GM12891 (cell line): Measurements from ENCODE around the gene ARRB1.

Source experiments
- POLR2A ChIP-seq: IDR thresholded peaks from 2 replicates; pipeline ENCODE4 v1.6.1; 2011; ENCODE audit warnings: low read depth, low read length, control low read depth
- POLR2AphosphoS5 ChIP-seq: IDR thresholded peaks from 2 replicates; pipeline ENCODE4 v1.6.1; 2011; ENCODE audit warnings: low read depth, low read length, control low read depth
- SPI1 ChIP-seq: IDR thresholded peaks from 2 replicates; pipeline ENCODE4 v1.6.1; 2011; ENCODE audit warnings: low read depth, low read length, control low read depth
- TAF1 ChIP-seq: IDR thresholded peaks from 2 replicates; pipeline ENCODE4 v1.6.1; 2011; ENCODE audit warnings: low read depth, low read length, control low read depth

GRCh38 chr11:75380245-75380644, 28.8 kb upstream of the ARRB1 start:
- no peak for TF ChIP-seq POLR2A
- TF ChIP-seq TAF1 = no peak
- TF ChIP-seq POLR2AphosphoS5 = no peak
- TF ChIP-seq SPI1 = no peak
